LNCAP (cell line): ENCODE data around the gene LIF.

Experiments
- CTCF ChIP-seq: fragments of 450-650 bp; IDR thresholded peaks from 2 replicates; pipeline ENCODE4 v1.5.1; 2017; ENCODE audit warnings: mild to moderate bottlenecking

LIF gene

GRCh38 chr22:30282616-30283046, 36.1 kb upstream of the LIF start:
- no peak for TF ChIP-seq CTCF

GRCh38 chr22:30280505-30280904, 33.9 kb upstream of the LIF start:
- no peak for TF ChIP-seq CTCF

- no peak for TF ChIP-seq CTCF
Observed at GRCh38 chr22:30279932-30280331, 33.4 kb upstream of the LIF start.

- TF ChIP-seq CTCF = no peak
Observed at GRCh38 chr22:30279046-30279788, 32.7 kb upstream of the LIF start.

GRCh38 chr22:30277547-30278344, 31.2 kb upstream of the LIF start:
- TF ChIP-seq CTCF = no peak

GRCh38 chr22:30276039-30276438, 29.5 kb upstream of the LIF start:
- no peak for TF ChIP-seq CTCF

- no peak for TF ChIP-seq CTCF
Observed at GRCh38 chr22:30275625-30276024, 29.1 kb upstream of the LIF start.
